Colon (tissue), 2 donors: ENCODE data around the gene ZMIZ2.
"Not testable (repeated sequence)": the region's sequence is repeated elsewhere in the genome, so short reads cannot be mapped to it uniquely, and the experiment has no call there.

Experiments
- FAIRE-seq: peaks from 2 replicates; lab custom pipeline; 2012; peaks lifted over from hg19 to GRCh38; lab: Jason Lieb, UNC
- donor health status: control.
- donor health status: control.

ZMIZ2 gene

GRCh38 chr7:44775383-44776107 is 26.9 kb downstream of the ZMIZ2 start:
- FAIRE-seq = no peak

- FAIRE-seq = no peak
Measured at GRCh38 chr7:44776211-44776610, 27.6 kb downstream of the ZMIZ2 start.

DNA sequence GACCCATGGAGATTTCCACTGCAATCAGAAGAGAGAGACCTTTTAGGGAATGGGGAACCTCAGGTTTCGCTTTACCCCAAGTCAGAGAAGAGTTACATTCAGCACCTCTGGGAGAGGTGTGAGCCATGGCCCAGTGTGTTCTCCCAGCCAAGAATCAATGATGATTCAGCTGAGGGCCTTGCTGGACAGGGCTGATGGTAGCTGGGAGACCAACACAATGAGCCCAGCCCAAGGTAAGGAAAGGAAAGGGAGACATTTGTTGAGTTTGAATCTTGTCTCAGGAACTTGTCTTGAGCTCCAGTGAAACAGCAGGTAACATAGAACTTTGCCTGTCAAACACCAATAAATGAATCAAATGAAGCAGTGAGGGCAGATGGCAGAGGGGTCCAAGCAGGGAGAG is 33.8 kb downstream of the ZMIZ2 start:
- no peak for FAIRE-seq

GRCh38 chr7:44783407-44783806 is 34.8 kb downstream of the ZMIZ2 start:
- FAIRE-seq = no peak

GRCh38 chr7:44784364-44784763 is 35.7 kb downstream of the ZMIZ2 start:
- FAIRE-seq = no peak

DNA sequence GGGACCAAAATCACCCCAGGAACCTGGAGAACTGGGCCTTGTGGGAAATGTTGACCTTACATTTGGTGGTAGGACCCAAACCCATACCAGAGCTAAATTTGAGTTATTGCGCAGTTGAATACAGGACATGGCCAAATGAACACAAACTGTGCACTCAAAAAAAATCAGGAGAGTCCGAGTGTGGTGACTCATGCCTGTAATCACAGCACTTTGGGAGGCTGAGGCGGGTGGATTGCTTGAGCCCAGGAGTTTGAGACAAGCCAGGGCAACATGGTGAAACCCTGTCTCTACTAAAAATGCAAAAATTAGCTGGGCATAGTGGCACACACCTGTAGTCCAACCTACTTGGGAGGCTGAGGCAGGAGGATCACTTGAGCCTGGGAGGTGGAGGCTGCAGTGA is 36.6 kb downstream of the ZMIZ2 start:
- FAIRE-seq = not testable (repeated sequence)

GRCh38 chr7:44787041-44787440 is 38.4 kb downstream of the ZMIZ2 start:
- FAIRE-seq = no peak

DNA sequence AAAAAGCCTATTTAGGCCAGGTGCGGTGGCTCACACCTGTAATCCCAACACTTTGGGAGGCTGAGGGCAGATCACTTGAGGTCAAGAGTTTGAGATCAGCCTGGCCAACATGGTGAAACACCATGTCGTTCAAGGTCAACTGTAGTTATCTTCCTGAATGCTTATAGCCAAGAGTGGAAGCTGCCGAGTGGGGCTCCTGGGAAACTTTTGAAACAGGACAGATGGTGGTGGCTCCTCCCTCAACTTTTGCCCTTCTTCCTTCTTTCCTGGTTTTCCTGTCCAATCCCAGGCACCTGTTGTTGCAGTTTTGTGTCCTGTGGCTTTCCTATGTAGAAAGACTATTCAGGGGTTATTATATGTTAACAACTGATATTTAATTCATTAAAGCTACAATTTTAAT is 39.1 kb downstream of the ZMIZ2 start:
- FAIRE-seq = no peak

DNA sequence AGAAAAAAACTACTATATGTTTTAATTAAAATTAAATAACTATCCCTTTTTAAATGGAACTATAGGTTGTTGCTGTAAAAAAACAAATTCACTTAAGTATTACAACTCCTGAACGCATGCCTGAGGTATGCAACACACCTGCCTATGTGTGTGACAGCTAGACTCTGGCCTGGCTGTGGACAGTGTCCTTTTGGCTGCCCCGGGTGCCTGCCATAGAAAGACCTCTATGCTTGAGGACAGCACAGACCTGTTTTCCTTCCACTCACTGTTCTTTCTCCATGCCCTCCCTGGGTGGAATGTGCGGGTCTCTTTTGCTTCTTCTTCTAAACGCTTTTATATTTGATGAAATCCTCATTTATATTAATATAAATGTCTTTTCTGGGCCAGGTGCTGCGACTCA is 41.3 kb downstream of the ZMIZ2 start:
- no peak for FAIRE-seq

DNA sequence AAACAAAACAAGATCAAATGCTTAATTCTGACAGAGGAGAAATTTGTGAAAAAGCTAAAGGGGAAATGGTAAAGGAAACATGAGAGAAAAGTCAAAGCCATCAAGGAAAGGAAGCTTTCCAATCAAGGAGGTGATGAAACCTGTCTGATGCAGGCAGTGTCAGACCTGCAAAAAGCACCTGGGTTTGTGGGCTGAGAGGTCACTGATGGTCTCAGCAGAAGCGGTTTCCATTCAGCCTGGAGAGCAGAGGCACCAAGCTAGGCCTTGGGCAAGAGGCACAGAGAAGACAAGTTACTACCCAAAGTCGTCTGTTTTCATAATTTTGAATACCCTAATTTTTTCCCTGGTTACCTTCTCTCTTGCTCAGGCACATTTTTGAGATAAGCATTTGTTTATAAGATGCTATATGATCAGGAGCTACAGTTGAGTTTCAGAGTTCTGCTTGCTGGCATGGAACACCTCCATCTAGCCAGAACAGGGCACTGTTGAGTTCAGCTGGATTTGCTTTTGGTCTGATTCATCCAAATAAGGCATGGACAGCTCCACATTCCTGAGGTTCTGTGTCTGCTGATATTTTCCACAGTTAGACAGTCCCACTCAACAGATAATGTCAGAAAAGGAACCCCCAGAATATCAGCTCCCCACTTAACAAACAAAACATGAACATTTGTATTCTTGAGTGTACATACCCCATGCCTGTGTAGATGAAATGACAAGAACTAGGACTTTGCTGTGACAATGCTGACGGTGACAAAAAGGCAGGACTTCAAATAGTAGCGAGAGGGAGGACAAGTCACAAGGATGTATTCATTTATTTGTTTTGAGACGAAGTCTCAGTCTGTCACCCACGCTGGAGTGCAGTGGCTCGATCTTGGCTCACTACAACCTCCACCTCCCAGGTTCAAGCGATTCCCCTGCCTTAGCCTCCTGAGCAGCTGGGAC is 42.9 kb downstream of the ZMIZ2 start:
- FAIRE-seq = no peak

DNA sequence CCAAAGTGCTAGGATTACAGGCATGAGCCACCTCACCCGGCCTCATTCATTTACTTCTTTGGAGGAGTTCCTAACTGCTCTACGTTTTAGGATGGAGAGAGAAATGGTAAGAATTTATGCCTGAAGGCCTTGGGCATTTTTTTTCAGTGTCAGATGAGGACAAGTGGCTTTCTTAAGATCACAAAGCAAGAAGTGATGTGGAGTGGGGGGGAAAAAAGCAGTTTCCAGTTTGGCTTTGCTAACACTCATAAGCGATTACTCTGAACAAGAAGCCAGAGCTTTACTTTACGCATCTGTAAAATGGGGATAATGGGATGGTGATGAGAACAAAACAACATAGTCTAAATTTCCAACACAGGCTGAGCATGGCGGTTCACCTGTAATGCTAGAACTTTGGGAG is 45.3 kb downstream of the ZMIZ2 start:
- FAIRE-seq = no peak

GRCh38 chr7:44794331-44794730 is 45.7 kb downstream of the ZMIZ2 start:
- FAIRE-seq = no peak

- no peak for FAIRE-seq
Measured at GRCh38 chr7:44796034-44796503, 47.4 kb downstream of the ZMIZ2 start.

DNA sequence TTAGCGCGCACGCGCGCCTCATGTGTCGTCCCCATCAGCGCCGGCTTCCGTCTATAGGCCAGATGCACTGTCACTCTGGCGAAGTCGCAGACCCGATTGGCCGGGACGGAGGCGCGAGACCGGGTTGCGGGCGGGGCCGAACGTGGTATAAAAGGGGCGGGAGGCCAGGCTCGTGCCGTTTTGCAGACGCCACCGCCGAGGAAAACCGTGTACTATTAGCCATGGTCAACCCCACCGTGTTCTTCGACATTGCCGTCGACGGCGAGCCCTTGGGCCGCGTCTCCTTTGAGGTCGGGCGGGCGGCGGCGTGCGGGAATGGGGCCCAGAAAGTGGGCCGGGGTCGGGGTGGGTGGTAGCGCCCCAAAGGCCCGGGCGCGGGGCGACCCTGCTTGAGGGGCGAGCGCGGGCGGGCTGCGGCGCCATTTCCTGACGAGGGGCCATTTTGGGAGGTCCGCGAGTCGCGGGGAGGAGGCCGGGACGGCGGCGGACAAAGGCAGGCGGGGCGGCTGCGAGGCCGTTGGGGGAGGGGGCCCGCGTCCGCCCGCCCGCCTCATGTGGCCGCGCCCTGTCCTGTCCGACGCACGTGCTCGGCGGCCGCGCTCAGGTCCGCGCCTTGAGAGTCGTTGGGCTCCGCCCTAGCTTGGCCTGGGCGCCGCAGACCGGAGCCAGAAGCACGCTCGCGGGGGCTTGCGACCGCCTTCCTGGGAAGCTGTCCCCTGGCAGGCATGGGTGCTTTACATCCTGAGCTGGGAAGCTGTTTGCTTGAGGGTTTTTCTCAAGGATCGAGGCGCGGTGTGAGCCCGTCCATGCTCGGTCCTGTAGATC is 48.1 kb downstream of the ZMIZ2 start, which contains the start of gene PPIA:
TSS of gene PPIA (plus strand) at position 178 of the 825 bp plus-strand sequence. CDS start at position 222, 44 bp downstream.
- FAIRE-seq = no peak

DNA sequence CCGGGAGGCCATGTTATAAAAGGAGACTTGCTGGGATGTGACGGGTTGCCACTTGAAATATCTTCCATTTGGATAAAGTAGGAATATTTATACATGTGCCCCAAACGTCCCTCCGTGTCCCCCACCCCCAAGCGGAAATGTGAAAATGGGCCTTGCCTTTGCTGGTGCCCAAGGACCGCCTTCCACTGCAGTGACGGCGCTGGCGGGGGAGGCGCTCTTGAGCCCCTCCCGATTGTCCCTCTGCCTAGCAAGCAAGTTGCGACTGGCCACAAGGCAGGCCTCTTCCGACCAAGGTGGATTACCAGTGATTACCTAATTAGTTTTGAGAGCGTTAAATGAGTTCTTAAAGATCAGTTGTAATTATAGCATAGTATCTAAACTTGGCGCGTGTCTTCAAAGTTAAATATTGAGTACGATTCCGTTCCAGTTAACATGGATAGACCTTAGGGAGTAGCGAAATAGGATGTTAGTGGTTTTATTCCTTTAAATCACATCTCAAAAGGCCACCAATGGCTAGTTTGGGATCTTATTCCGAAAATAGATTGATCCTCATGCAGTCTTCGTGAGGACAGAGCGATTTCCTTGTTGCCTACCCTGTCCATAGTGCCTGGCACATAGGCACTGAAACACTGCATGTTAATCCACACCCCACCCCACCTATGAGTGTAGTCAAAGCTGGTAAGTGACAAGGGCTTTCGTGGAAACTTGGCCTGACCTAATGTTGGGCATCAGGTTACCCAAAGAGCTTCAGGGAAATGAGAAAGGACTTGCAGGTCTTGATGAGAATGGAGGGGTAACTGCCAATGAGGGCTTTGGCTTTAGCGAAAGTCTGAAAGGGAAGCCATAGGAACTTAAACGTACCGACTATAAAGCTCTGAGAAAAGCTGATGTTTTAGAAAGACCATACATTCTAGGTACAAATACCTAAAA is 48.9 kb downstream of the ZMIZ2 start:
- no peak for FAIRE-seq

DNA sequence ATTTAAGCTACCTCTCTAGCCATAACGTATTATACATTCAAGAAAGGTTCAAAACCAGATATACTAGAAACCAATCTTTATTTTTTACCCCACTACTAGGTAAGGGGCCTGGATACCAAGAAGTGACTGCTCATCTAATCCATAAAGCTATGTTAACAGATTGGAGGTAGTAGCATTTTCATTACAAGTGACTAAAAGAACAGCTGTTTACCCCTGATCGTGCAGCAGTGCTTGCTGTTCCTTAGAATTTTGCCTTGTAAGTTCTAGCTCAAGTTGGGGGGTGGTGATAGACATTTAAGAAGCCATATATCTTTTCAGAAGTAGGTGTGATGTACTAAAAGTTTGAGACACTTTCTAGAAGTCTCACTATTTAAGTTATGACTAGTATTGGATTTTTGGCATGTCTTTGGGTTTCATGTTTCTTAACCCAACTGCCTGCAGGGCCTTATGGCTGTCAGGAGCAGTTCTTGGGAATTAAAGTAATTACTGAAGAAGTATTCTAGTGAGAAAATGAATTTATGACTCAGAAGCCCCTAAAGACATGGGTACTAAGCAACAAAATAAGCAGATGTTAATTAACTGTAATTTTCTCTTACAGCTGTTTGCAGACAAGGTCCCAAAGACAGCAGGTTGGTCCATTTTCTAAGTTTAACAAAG is 50.1 kb downstream of the ZMIZ2 start:
- FAIRE-seq = no peak

GRCh38 chr7:44799939-44800338 is 51.3 kb downstream of the ZMIZ2 start:
- no peak for FAIRE-seq

- FAIRE-seq = no peak
Measured at GRCh38 chr7:44801890-44802289, 53.2 kb downstream of the ZMIZ2 start.

- FAIRE-seq = no peak
Measured at GRCh38 chr7:44802418-44803025, 53.9 kb downstream of the ZMIZ2 start.
